Stimulated activated CD8-positive, alpha-beta memory T cell treated with anti-CD3 and anti-CD28 coated beads, Interleukin-7, amount 100 ng/mL, for 4 hours (primary cell): ENCODE results near the gene MTPN.

Experiments used
- DNase-seq, 2 donors: peaks; one replicate each; pipeline ENCODE4 v3.0.0-alpha.2; 2020; ENCODE audit warnings: low read depth in 2 of 2

MTPN gene

GRCh38 chr7:135977007-135977741, at the start of gene MTPN:
Gene MTPN, minus strand, starts transcription at chr7:135977359. Its CDS starts 259 bp downstream, at chr7:135977100.
- peak; percentile 97 for DNase-seq

GRCh38 chr7:136026209-136026608, 49.0 kb upstream of the MTPN start:
- DNase-seq: no peak

GRCh38 chr7:136023134-136023869, 46.1 kb upstream of the MTPN start:
- DNase-seq: no peak

GRCh38 chr7:136020556-136020955, 43.4 kb upstream of the MTPN start:
- DNase-seq: no peak

- DNase-seq: no peak
Observed at GRCh38 chr7:136018104-136018503, 40.9 kb upstream of the MTPN start.

GRCh38 chr7:136016649-136017395, 39.7 kb upstream of the MTPN start:
- DNase-seq: no peak

GRCh38 chr7:136015638-136016037, 38.5 kb upstream of the MTPN start:
- no peak for DNase-seq

GRCh38 chr7:136014659-136015058, 37.5 kb upstream of the MTPN start:
- DNase-seq: no peak

GRCh38 chr7:136012238-136012637, 35.1 kb upstream of the MTPN start:
- DNase-seq: no peak

GRCh38 chr7:136009488-136010079, 32.4 kb upstream of the MTPN start:
- DNase-seq: no peak

GRCh38 chr7:136006208-136006607, 29.0 kb upstream of the MTPN start:
- no peak for DNase-seq

- DNase-seq: no peak
Observed at GRCh38 chr7:136004083-136004482, 26.9 kb upstream of the MTPN start.

GRCh38 chr7:136002802-136003201, 25.6 kb upstream of the MTPN start:
- DNase-seq: no peak

- DNase-seq: no peak
Observed at GRCh38 chr7:136000288-136000913, 23.2 kb upstream of the MTPN start.

GRCh38 chr7:135998081-135998480, 20.9 kb upstream of the MTPN start:
- no peak for DNase-seq

- DNase-seq: no peak
Observed at GRCh38 chr7:135995748-135996147, 18.6 kb upstream of the MTPN start.

- DNase-seq: no peak
Observed at GRCh38 chr7:135994466-135995205, 17.5 kb upstream of the MTPN start.

GRCh38 chr7:135993950-135994349, 16.8 kb upstream of the MTPN start:
- no peak for DNase-seq

- no peak for DNase-seq
Observed at GRCh38 chr7:135991906-135992305, 14.7 kb upstream of the MTPN start.

GRCh38 chr7:135991322-135991721, 14.2 kb upstream of the MTPN start:
- DNase-seq: no peak

GRCh38 chr7:135990258-135990657, 13.1 kb upstream of the MTPN start:
- no peak for DNase-seq
